ENCODE data around the gene THSD4.

DNA sequence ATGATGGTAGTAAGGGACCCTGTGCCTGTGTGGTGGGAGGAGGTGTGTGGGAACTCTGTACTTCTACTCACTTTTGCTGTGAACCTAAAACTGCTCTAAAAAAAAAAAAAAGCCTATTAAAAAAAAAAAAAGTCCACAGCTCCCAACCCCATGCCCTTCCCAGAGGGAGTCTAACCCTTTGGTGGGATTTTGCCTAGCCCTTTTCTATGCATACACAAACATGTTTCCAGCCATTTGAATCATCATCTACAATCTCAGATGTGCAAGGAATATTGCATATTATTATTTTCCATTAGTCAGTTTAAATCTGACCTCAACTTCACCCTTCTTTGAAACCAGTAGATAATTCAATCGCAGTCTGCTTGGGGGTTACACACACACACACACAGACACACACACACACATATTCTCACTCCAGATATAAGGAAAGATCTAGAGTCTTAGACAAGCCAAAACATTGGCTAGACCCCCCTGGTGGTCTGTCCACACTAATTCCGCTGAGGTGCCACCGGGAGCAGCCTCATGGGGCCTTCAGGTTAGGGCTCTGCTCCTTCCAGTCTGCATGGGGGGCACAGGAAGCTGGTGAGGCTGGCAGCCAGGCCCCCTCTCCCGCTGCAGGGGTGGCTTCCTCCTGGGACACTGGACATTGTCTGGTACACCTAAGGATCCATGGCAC, 619.6 kb downstream of the THSD4 start:
- TF ChIP-seq, protein P1, sequence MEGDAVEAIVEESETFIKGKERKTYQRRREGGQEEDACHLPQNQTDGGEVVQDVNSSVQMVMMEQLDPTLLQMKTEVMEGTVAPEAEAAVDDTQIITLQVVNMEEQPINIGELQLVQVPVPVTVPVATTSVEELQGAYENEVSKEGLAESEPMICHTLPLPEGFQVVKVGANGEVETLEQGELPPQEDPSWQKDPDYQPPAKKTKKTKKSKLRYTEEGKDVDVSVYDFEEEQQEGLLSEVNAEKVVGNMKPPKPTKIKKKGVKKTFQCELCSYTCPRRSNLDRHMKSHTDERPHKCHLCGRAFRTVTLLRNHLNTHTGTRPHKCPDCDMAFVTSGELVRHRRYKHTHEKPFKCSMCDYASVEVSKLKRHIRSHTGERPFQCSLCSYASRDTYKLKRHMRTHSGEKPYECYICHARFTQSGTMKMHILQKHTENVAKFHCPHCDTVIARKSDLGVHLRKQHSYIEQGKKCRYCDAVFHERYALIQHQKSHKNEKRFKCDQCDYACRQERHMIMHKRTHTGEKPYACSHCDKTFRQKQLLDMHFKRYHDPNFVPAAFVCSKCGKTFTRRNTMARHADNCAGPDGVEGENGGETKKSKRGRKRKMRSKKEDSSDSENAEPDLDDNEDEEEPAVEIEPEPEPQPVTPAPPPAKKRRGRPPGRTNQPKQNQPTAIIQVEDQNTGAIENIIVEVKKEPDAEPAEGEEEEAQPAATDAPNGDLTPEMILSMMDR (IDR thresholded peaks at IDR 0.05), result no peak
- TF ChIP-seq SIN3A (IDR thresholded peaks at IDR 0.05; ENCODE audit: borderline replicate concordance, insufficient read depth, low read depth, low read length) (no peak), TCF7L2 (IDR thresholded peaks at IDR 0.05; ENCODE audit: low read depth, low read length) (no peak), POLR2AphosphoS5 (IDR thresholded peaks at IDR 0.05; ENCODE audit: low read depth, low read length) (no peak)
- TF ChIP-seq, protein P2, sequence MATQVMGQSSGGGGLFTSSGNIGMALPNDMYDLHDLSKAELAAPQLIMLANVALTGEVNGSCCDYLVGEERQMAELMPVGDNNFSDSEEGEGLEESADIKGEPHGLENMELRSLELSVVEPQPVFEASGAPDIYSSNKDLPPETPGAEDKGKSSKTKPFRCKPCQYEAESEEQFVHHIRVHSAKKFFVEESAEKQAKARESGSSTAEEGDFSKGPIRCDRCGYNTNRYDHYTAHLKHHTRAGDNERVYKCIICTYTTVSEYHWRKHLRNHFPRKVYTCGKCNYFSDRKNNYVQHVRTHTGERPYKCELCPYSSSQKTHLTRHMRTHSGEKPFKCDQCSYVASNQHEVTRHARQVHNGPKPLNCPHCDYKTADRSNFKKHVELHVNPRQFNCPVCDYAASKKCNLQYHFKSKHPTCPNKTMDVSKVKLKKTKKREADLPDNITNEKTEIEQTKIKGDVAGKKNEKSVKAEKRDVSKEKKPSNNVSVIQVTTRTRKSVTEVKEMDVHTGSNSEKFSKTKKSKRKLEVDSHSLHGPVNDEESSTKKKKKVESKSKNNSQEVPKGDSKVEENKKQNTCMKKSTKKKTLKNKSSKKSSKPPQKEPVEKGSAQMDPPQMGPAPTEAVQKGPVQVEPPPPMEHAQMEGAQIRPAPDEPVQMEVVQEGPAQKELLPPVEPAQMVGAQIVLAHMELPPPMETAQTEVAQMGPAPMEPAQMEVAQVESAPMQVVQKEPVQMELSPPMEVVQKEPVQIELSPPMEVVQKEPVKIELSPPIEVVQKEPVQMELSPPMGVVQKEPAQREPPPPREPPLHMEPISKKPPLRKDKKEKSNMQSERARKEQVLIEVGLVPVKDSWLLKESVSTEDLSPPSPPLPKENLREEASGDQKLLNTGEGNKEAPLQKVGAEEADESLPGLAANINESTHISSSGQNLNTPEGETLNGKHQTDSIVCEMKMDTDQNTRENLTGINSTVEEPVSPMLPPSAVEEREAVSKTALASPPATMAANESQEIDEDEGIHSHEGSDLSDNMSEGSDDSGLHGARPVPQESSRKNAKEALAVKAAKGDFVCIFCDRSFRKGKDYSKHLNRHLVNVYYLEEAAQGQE (IDR thresholded peaks at IDR 0.05; ENCODE audit: insufficient read depth in 1 of 2, low read depth in 2 of 2, low read length in 1 of 2), result no peak
